Colonic mucosa (tissue), 4 donors: ENCODE measurements around the gene LOXHD1. TPM values are rescaled to one million over a fixed set of nuclear protein-coding genes. Genes with fewer than 3 reads are reported as not detected.

Experiments
- DNase-seq: peaks from one replicate; pipeline ENCODE4 v3.0.0-alpha.2; 2020
- H3K27ac ChIP-seq: fragments of 200-600 bp; one replicate; pipeline ENCODE4 v1.8.0; 2021
- H3K27me3 ChIP-seq: fragments of 200-600 bp; one replicate; pipeline ENCODE4 v1.8.0; 2021
- H3K36me3 ChIP-seq: fragments of 200-600 bp; one replicate; pipeline ENCODE4 v1.8.0; 2021
- H3K4me1 ChIP-seq: fragments of 200-600 bp; one replicate; pipeline ENCODE4 v1.8.0; 2021; ENCODE audit warnings: mild to moderate bottlenecking
- H3K4me3 ChIP-seq: fragments of 200-600 bp; one replicate; pipeline ENCODE4 v1.8.0; 2021
- H3K9ac ChIP-seq, 2 donors: one replicate each; pipeline ENCODE4 v1.7.0; 2013; ENCODE audit warnings: control low read depth in 2 of 2, low read depth in 2 of 2, low read length in 2 of 2
- H3K9me3 ChIP-seq: fragments of 200-600 bp; one replicate; pipeline ENCODE4 v1.8.0; 2021
- CTCF ChIP-seq: fragments of 200-600 bp; IDR thresholded peaks from one replicate; pipeline ENCODE4 v1.8.0; 2022; ENCODE audit warnings: antibody characterized with exemption, mild to moderate bottlenecking
- intact Hi-C: fragments of 100-400 bp; cut with DNase I; formaldehyde crosslinking; loops from one replicate; pipeline ENCODE4 v1.14.1; 2022
- total RNA-seq, 2 donors: library from RNA; stranded (reverse); fragmentation: NEBNext Ultra II Directional in 1 of 2; extraction: Animal tissue kit (Norgen Biotek cat#: 25700) in 1 of 2; gene quantifications; one replicate each; pipeline ENCODE4 v1.2.1, GENCODE V29; 2021
- donor health status: healthy.
- donor health status: DM: no; HTN: no; CAD: no.
- donor health status: DM: no; HTN: no; CAD: no.

Gene LOXHD1
- total RNA-seq, 2 donors from 2014 or later: not detected

- Histone ChIP-seq H3K9ac (no peak overlapping the region), H3K27me3 (no peaks in the 10 kb centered on the region), H3K4me3 (no peak overlapping the region), H3K4me1 (no peaks in the 10 kb centered on the region), H3K36me3 (no peaks in the 10 kb centered on the region), H3K27ac (no peak overlapping the region), H3K9me3 (no peaks in the 10 kb centered on the region)
- intact Hi-C loops: no loop called here
- no peak for DNase-seq
- no peak for TF ChIP-seq CTCF
Observed at GRCh38 chr18:46435031-46435430, 222.0 kb downstream of the LOXHD1 start.

- H3K4me3 ChIP-seq: no peak overlapping the region
- no peak overlapping the region for H3K27ac ChIP-seq
- no peak overlapping the region for H3K9ac ChIP-seq
- H3K36me3 ChIP-seq: no peaks in the 10 kb centered on the region
- intact Hi-C loops: no loop called here
- no peaks in the 10 kb centered on the region for H3K9me3 ChIP-seq
- TF ChIP-seq CTCF: no peak
- no peak for DNase-seq
- no peaks in the 10 kb centered on the region for H3K4me1 ChIP-seq
- H3K27me3 ChIP-seq: no peaks in the 10 kb centered on the region
Observed at GRCh38 chr18:46434629-46435028, 222.4 kb downstream of the LOXHD1 start.

GRCh38 chr18:46433121-46433826 is 223.7 kb downstream of the LOXHD1 start:
- intact Hi-C loops: no loop called here
- no peak for DNase-seq
- Histone ChIP-seq H3K4me3 (no peak overlapping the region), H3K36me3 (no peaks in the 10 kb centered on the region), H3K27me3 (no peaks in the 10 kb centered on the region), H3K9me3 (no peaks in the 10 kb centered on the region), H3K27ac (no peak overlapping the region), H3K9ac (no peak overlapping the region), H3K4me1 (no peaks in the 10 kb centered on the region)
- TF ChIP-seq CTCF: no peak

- no peak for DNase-seq
- intact Hi-C loops: no loop called here
- Histone ChIP-seq H3K27ac (no peak overlapping the region), H3K4me3 (no peak overlapping the region), H3K9ac (no peak overlapping the region), H3K36me3 (no peaks in the 10 kb centered on the region), H3K27me3 (no peaks in the 10 kb centered on the region), H3K9me3 (no peaks in the 10 kb centered on the region), H3K4me1 (no peaks in the 10 kb centered on the region)
- no peak for TF ChIP-seq CTCF
Observed at GRCh38 chr18:46431522-46432171, 225.4 kb downstream of the LOXHD1 start.

- no peak overlapping the region for H3K9ac ChIP-seq
- H3K27me3 ChIP-seq: no peaks in the 10 kb centered on the region
- intact Hi-C loops: no loop called here
- TF ChIP-seq CTCF: no peak
- no peaks in the 10 kb centered on the region for H3K9me3 ChIP-seq
- no peak overlapping the region for H3K27ac ChIP-seq
- H3K4me1 ChIP-seq: no peaks in the 10 kb centered on the region
- no peaks in the 10 kb centered on the region for H3K36me3 ChIP-seq
- no peak for DNase-seq
- H3K4me3 ChIP-seq: no peak overlapping the region
Observed at GRCh38 chr18:46429649-46430224, 227.3 kb downstream of the LOXHD1 start.
